ENCODE measurements around the gene GRIK5. TPM values are rescaled to one million over a fixed set of nuclear protein-coding genes. Genes with fewer than 3 reads are reported as not detected.

GRIK5 gene
- total and polyA plus RNA-seq, 4 donors, result 0.26 to 1.6 (median 0.55) TPM

DNA sequence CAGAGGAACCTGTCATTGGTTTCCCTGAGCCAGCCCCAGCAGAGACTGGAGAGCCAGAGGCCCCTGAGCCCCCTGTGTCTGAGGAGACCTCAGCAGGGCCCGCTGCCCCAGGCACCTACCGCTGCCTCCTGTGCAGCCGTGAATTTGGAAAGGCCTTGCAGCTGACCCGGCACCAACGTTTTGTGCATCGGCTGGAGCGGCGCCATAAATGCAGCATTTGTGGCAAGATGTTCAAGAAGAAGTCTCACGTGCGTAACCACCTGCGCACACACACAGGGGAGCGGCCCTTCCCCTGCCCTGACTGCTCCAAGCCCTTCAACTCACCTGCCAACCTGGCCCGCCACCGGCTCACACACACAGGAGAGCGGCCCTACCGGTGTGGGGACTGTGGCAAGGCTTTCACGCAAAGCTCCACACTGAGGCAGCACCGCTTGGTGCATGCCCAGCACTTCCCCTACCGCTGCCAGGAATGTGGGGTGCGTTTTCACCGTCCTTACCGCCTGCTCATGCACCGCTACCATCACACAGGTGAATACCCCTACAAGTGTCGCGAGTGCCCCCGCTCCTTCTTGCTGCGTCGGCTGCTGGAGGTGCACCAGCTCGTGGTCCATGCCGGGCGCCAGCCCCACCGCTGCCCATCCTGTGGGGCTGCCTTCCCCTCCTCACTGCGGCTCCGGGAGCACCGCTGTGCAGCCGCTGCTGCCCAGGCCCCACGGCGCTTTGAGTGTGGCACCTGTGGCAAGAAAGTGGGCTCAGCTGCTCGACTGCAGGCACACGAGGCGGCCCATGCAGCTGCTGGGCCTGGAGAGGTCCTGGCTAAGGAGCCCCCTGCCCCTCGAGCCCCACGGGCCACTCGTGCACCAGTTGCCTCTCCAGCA, 10.1 kb upstream of the GRIK5 start:
- 94 to 95% methylated on average over 44 of the region's 44 CpGs for WGBS, 2 donors
- no peak overlapping the region for H3K9ac ChIP-seq (ENCODE audit: insufficient read depth in 1 of 2, low read length in 2 of 2)
- no peak overlapping the region for H3K27ac ChIP-seq (ENCODE audit: low read depth in 1 of 2, low read length in 1 of 2)
- TF ChIP-seq, protein P1, sequence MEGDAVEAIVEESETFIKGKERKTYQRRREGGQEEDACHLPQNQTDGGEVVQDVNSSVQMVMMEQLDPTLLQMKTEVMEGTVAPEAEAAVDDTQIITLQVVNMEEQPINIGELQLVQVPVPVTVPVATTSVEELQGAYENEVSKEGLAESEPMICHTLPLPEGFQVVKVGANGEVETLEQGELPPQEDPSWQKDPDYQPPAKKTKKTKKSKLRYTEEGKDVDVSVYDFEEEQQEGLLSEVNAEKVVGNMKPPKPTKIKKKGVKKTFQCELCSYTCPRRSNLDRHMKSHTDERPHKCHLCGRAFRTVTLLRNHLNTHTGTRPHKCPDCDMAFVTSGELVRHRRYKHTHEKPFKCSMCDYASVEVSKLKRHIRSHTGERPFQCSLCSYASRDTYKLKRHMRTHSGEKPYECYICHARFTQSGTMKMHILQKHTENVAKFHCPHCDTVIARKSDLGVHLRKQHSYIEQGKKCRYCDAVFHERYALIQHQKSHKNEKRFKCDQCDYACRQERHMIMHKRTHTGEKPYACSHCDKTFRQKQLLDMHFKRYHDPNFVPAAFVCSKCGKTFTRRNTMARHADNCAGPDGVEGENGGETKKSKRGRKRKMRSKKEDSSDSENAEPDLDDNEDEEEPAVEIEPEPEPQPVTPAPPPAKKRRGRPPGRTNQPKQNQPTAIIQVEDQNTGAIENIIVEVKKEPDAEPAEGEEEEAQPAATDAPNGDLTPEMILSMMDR (IDR thresholded peaks at IDR 0.05; ENCODE audit: control extremely low read depth, extremely low read depth), result no peak
- H3K4me3 ChIP-seq, result no peak overlapping the region
- H3K4me1 ChIP-seq (ENCODE audit: control insufficient read depth in 5 of 5, insufficient read depth in 5 of 5, low read length in 5 of 5), result peaks cover 0 to 13% (median 3%) of the 10 kb centered on the region in 5 donors
- ATAC-seq (ENCODE audit: insufficient read depth, low FRiP score), result no peak
- no peak for DNase-seq
- H3K9me3 ChIP-seq (ENCODE audit: control insufficient read depth in 4 of 4, insufficient read depth in 3 of 4, low read length in 3 of 4), result no peaks in the 10 kb centered on the region
- H3K27me3 ChIP-seq (ENCODE audit: control insufficient read depth in 3 of 3, insufficient read depth in 3 of 3, low read length in 2 of 3), result no peaks in the 10 kb centered on the region
- peaks cover 10 to 36% (median 22%) of the 10 kb centered on the region in 4 donors for H3K36me3 ChIP-seq (ENCODE audit: control insufficient read depth in 4 of 4, insufficient read depth in 4 of 4, low read length in 4 of 4)

GRCh38 chr19:42079276-42079669, 9.3 kb upstream of the GRIK5 start:
- DNase-seq (no peak), ATAC-seq (ENCODE audit: insufficient read depth, low FRiP score) (no peak)
- 89 to 90% methylated on average over 16 of the region's 16 CpGs for WGBS, 2 donors
- H3K9me3 ChIP-seq (ENCODE audit: control insufficient read depth in 4 of 4, insufficient read depth in 3 of 4, low read length in 3 of 4), result no peaks in the 10 kb centered on the region
- TF ChIP-seq, protein P1 (IDR thresholded peaks at IDR 0.05; ENCODE audit: control extremely low read depth, extremely low read depth), result no peak
- H3K27ac ChIP-seq (ENCODE audit: low read depth in 1 of 2, low read length in 1 of 2), result no peak overlapping the region
- H3K36me3 ChIP-seq (ENCODE audit: control insufficient read depth in 4 of 4, insufficient read depth in 4 of 4, low read length in 4 of 4), result peaks cover 10 to 36% (median 22%) of the 10 kb centered on the region in 4 donors
- no peaks in the 10 kb centered on the region for H3K27me3 ChIP-seq (ENCODE audit: control insufficient read depth in 3 of 3, insufficient read depth in 3 of 3, low read length in 2 of 3)
- H3K4me3 ChIP-seq, result no peak overlapping the region
- H3K4me1 ChIP-seq (ENCODE audit: control insufficient read depth in 5 of 5, insufficient read depth in 5 of 5, low read length in 5 of 5), result peaks cover 0 to 17% (median 3%) of the 10 kb centered on the region in 5 donors
- H3K9ac ChIP-seq (ENCODE audit: insufficient read depth in 1 of 2, low read length in 2 of 2), result no peak overlapping the region

DNA sequence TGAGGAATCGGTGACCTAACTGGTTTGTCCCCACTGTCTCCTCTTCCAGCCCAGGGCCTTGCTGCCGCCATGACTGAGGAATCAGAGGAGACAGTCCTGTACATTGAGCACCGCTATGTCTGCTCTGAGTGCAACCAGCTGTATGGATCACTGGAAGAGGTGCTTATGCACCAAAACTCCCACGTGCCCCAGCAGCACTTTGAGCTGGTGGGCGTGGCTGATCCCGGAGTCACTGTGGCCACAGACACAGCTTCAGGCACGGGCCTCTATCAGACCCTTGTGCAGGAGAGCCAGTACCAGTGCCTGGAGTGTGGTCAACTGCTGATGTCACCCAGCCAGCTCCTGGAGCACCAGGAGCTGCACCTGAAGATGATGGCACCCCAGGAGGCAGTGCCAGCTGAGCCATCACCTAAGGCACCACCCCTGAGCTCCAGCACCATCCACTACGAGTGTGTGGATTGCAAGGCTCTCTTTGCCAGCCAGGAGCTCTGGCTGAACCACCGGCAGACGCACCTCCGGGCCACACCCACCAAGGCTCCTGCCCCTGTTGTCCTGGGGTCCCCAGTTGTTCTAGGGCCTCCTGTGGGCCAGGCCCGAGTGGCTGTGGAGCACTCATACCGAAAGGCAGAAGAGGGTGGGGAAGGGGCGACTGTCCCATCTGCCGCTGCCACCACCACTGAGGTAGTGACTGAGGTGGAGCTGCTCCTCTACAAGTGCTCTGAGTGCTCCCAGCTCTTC, 8.7 kb upstream of the GRIK5 start:
- TF ChIP-seq, protein P1 (IDR thresholded peaks at IDR 0.05; ENCODE audit: control extremely low read depth, extremely low read depth), result no peak
- H3K27me3 ChIP-seq (ENCODE audit: control insufficient read depth in 3 of 3, insufficient read depth in 3 of 3, low read length in 2 of 3), result no peaks in the 10 kb centered on the region
- WGBS, 2 donors, result 79 to 86% methylated on average over 15 of the region's 15 CpGs
- no peak overlapping the region for H3K4me3 ChIP-seq
- DNase-seq, result no peak
- H3K27ac ChIP-seq (ENCODE audit: low read depth in 1 of 2, low read length in 1 of 2), result no peak overlapping the region
- peaks cover 0 to 17% (median 3%) of the 10 kb centered on the region in 5 donors for H3K4me1 ChIP-seq (ENCODE audit: control insufficient read depth in 5 of 5, insufficient read depth in 5 of 5, low read length in 5 of 5)
- H3K9ac ChIP-seq (ENCODE audit: insufficient read depth in 1 of 2, low read length in 2 of 2), result no peak overlapping the region
- ATAC-seq (ENCODE audit: insufficient read depth, low FRiP score), result no peak
- peaks cover 10 to 36% (median 21%) of the 10 kb centered on the region in 4 donors for H3K36me3 ChIP-seq (ENCODE audit: control insufficient read depth in 4 of 4, insufficient read depth in 4 of 4, low read length in 4 of 4)
- H3K9me3 ChIP-seq (ENCODE audit: control insufficient read depth in 4 of 4, insufficient read depth in 3 of 4, low read length in 3 of 4), result no peaks in the 10 kb centered on the region

All from lung (tissue), 12 donors.